Measurements from ENCODE around the gene RBM3. TPM values are rescaled to one million over a fixed set of nuclear protein-coding genes. Genes with fewer than 3 reads are reported as not detected.
A peak's percentile ranks its signal among the peaks of the same experiment; 100 is the strongest.

RBM3 gene
- total RNA-seq, 2 experiments from 2014 or later, result 149 to 188 TPM

GRCh38 chrX:48560681-48561080, 13.6 kb upstream of the RBM3 start:
- TF ChIP-seq CTCF (conservative IDR thresholded peaks at IDR 0.05; ENCODE audit: low read length) (no peak), EZH2phosphoT487 (IDR thresholded peaks at IDR 0.05; ENCODE audit: borderline replicate concordance, low read depth, low read length) (no peak)
- no TSS peak for BruUV-seq (replicated peaks)
- Histone ChIP-seq H3K36me3 (ENCODE audit: insufficient read depth, low read length) (peaks cover 23% of the 10 kb centered on the region), H3K79me2 (ENCODE audit: insufficient read depth, low read depth, low read length) (no peaks in the 10 kb centered on the region), H3K4me3 (ENCODE audit: low read depth, low read length, poor library complexity, severe bottlenecking) (no peak overlapping the region), H3K9me3 (ENCODE audit: low read length) (no peaks in the 10 kb centered on the region), H3K4me2 (ENCODE audit: low read length) (no peak overlapping the region), H3K9me2 (ENCODE audit: insufficient read depth, low read length) (no peaks in the 10 kb centered on the region), H3K27ac (ENCODE audit: low read depth, low read length, poor library complexity, severe bottlenecking) (no peak overlapping the region), H4K20me1 (ENCODE audit: insufficient read depth, low read length) (no peaks in the 10 kb centered on the region), H2AFZ (ENCODE audit: low read length) (no peak overlapping the region), H3K4me1 (ENCODE audit: insufficient read depth, low read length, poor library complexity, severe bottlenecking) (no peaks in the 10 kb centered on the region)
- intact Hi-C loops (cut with micrococcal nuclease; ENCODE audit: unreplicated experiment), result no loop called here
- ChIA-PET POLR2A (no interaction called here), CTCF (ENCODE audit: unreplicated experiment) (no interaction called here)
- no peak for DNase-seq (ENCODE audit: low spot score)

GRCh38 chrX:48569958-48570357, 4.3 kb upstream of the RBM3 start:
- intact Hi-C loops (cut with micrococcal nuclease; ENCODE audit: unreplicated experiment), result loop anchor here (5.0 kb wide), 2 partner anchors 48 to 93 kb away; partner anchors contain the start of genes EBP and FTSJ1
- peaks cover 15% of the 10 kb centered on the region for H3K4me1 ChIP-seq (ENCODE audit: insufficient read depth, low read length, poor library complexity, severe bottlenecking)
- H3K36me3 ChIP-seq (ENCODE audit: insufficient read depth, low read length), result peaks cover 2% of the 10 kb centered on the region
- no peak overlapping the region for H3K27ac ChIP-seq (ENCODE audit: low read depth, low read length, poor library complexity, severe bottlenecking)
- H2AFZ ChIP-seq (ENCODE audit: low read length), result peak overlapping the region; percentile 44; the same call in 1 of the 2 replicates
- no TSS peak for BruUV-seq (replicated peaks)
- no peaks in the 10 kb centered on the region for H3K9me3 ChIP-seq (ENCODE audit: low read length)
- H3K9me2 ChIP-seq (ENCODE audit: insufficient read depth, low read length), result no peaks in the 10 kb centered on the region
- no peak for DNase-seq (ENCODE audit: low spot score)
- H3K4me3 ChIP-seq (ENCODE audit: low read depth, low read length, poor library complexity, severe bottlenecking), result no peak overlapping the region
- no peaks in the 10 kb centered on the region for H4K20me1 ChIP-seq (ENCODE audit: insufficient read depth, low read length)
- CTCF ChIA-PET (ENCODE audit: unreplicated experiment), result no interaction called here
- POLR2A ChIA-PET, result interaction anchor here (0.6 kb wide), 1 partner anchor 601 kb away, joined by 3 read pairs; no protein-coding TSS in a partner anchor
- TF ChIP-seq EZH2phosphoT487 (IDR thresholded peaks at IDR 0.05; ENCODE audit: borderline replicate concordance, low read depth, low read length) (no peak), CTCF (conservative IDR thresholded peaks at IDR 0.05; ENCODE audit: low read length) (no peak)
- peaks cover 2% of the 10 kb centered on the region for H3K79me2 ChIP-seq (ENCODE audit: insufficient read depth, low read depth, low read length)
- no peak overlapping the region for H3K4me2 ChIP-seq (ENCODE audit: low read length)

GRCh38 chrX:48573690-48574269, 504 bp upstream of the RBM3 start:
- CTCF ChIA-PET (ENCODE audit: unreplicated experiment), result no interaction called here
- Histone ChIP-seq H3K4me2 (ENCODE audit: low read length) (peak overlapping the region; percentile 74), H4K20me1 (ENCODE audit: insufficient read depth, low read length) (no peaks in the 10 kb centered on the region), H3K9me3 (ENCODE audit: low read length) (no peaks in the 10 kb centered on the region), H2AFZ (ENCODE audit: low read length) (peak overlapping the region; percentile 83; the same call in 1 of the 2 replicates), H3K9me2 (ENCODE audit: insufficient read depth, low read length) (no peaks in the 10 kb centered on the region), H3K4me1 (ENCODE audit: insufficient read depth, low read length, poor library complexity, severe bottlenecking) (peaks cover 36% of the 10 kb centered on the region), H3K36me3 (ENCODE audit: insufficient read depth, low read length) (peaks cover 40% of the 10 kb centered on the region), H3K4me3 (ENCODE audit: low read depth, low read length, poor library complexity, severe bottlenecking) (peak overlapping the region; percentile 100), H3K79me2 (ENCODE audit: insufficient read depth, low read depth, low read length) (peaks cover 30% of the 10 kb centered on the region), H3K27ac (ENCODE audit: low read depth, low read length, poor library complexity, severe bottlenecking) (peak overlapping the region; percentile 86)
- BruUV-seq (replicated peaks), result TSS peak; percentile 96
- DNase-seq (ENCODE audit: low spot score), result no peak
- POLR2A ChIA-PET, result interaction anchor here (1.7 kb wide), 1 partner anchor 34 kb away, joined by 8 read pairs; the partner anchor contains the start of gene TBC1D25
- TF ChIP-seq CTCF (conservative IDR thresholded peaks at IDR 0.05; ENCODE audit: low read length) (no peak), EZH2phosphoT487 (IDR thresholded peaks at IDR 0.05; ENCODE audit: borderline replicate concordance, low read depth, low read length) (no peak)
- intact Hi-C loops (cut with micrococcal nuclease; ENCODE audit: unreplicated experiment), result loop anchor here (2.0 to 5.0 kb wide), 3 partner anchors 35 to 96 kb away; partner anchors contain the start of genes EBP, FTSJ1 and TBC1D25
